ENCODE results near the gene KRTAP5-3. TPM values are rescaled to one million over a fixed set of nuclear protein-coding genes. Genes with fewer than 3 reads are reported as not detected.

KRTAP5-3 gene
- total and polyA plus RNA-seq, 2 donors (not counting 3 experiments of a cell fraction or from before 2014, with no cell fraction given) = not detected

DNA sequence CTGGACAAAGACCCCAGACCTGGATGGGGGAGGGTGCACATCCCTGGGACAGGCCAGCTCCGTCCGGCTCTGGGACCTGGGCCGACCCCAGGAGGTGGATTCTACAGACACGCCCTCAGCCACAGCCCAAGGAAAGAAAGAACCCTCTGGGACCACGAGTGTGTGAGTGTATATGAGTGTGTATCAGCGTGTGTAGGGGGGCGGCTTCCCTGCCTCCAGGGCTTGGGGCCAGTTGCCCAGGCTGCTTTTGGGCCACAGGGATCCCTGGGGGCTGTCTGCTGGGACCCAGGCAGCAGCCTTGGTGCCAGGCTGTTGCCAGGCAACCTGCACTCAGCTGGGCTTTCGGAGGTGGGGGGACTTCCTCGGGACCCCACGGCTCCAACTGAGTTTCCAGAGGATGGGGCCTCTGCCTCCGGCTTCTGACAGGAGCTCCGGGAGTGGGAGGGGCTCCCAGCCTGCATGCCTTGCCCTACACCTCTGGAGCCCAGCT lies 45.1 kb downstream of the KRTAP5-3 start:
- Histone ChIP-seq H3K79me2 (ENCODE audit: control insufficient read depth, insufficient read depth, low read length) (no peaks in the 10 kb centered on the region), H3K4me2 (ENCODE audit: insufficient read depth, low read length) (no peak overlapping the region), H3K9ac (replicated peaks; ENCODE audit: extremely low read depth, insufficient read depth, low read length) (no peak overlapping the region), H3K4me3 (replicated peaks in 1 of 3; ENCODE audit: insufficient read depth in 1 of 3, low read depth in 1 of 3, low read length in 3 of 3) (no peak overlapping the region), H3K27ac (ENCODE audit: insufficient read depth, low read depth, low read length) (no peak overlapping the region), H2AFZ (ENCODE audit: low read depth, low read length) (no peak overlapping the region), H3K4me1 (ENCODE audit: control insufficient read depth, extremely low read depth, insufficient read depth, low read length) (no peaks in the 10 kb centered on the region), H3K9me3 (replicated peaks; ENCODE audit: control insufficient read depth, insufficient read depth, low read length) (no peaks in the 10 kb centered on the region), H3K27me3 (ENCODE audit: control insufficient read depth in 2 of 2, insufficient read depth in 2 of 2, low read length in 2 of 2) (no peaks in the 10 kb centered on the region), H3K9me1 (replicated peaks; ENCODE audit: control insufficient read depth, extremely low read depth, insufficient read depth, low read length) (no peaks in the 10 kb centered on the region), H3K36me3 (ENCODE audit: control insufficient read depth in 2 of 2, extremely low read depth in 1 of 2, insufficient read depth in 2 of 2, low read length in 2 of 2) (no peaks in the 10 kb centered on the region), H4K20me1 (replicated peaks; ENCODE audit: control insufficient read depth, extremely low read depth, insufficient read depth, low read length) (no peaks in the 10 kb centered on the region)
- ChIA-PET POLR2A (no interaction called here), CTCF (interaction anchor here (5.5 kb wide), 1 partner anchor 11 kb away, joined by 36 read pairs; no protein-coding TSS in a partner anchor)
- intact Hi-C loops (cut with micrococcal nuclease) = no loop called here
- BruUV-seq (replicated peaks) = no TSS peak
- no peak for DNase-seq (ENCODE audit: low read depth, low spot score)
- TF ChIP-seq JUN (IDR thresholded peaks at IDR 0.05; ENCODE audit: borderline replicate concordance, insufficient read depth, insufficient read length, low read depth) (no peak), MYC (IDR thresholded peaks at IDR 0.05; ENCODE audit: low read depth, low read length) (no peak), FOS (IDR thresholded peaks at IDR 0.05; ENCODE audit: borderline replicate concordance, insufficient read depth, low read length) (no peak), GATA2 (IDR thresholded peaks at IDR 0.05; ENCODE audit: insufficient read depth, insufficient read length, low read depth, low read length) (no peak), EZH2 (IDR thresholded peaks at IDR 0.05; ENCODE audit: borderline replicate concordance, low read depth, low read length, severe bottlenecking) (no peak), POLR2AphosphoS5 (IDR thresholded peaks at IDR 0.05; ENCODE audit: insufficient read depth, low read depth, low read length) (no peak), POLR2A (IDR thresholded peaks at IDR 0.05; ENCODE audit: low read depth, low read length) (no peak), CTCF (IDR thresholded peaks at IDR 0.05; ENCODE audit: extremely low read depth in 1 of 2, insufficient read depth in 1 of 2, low read depth in 1 of 2, low read length in 2 of 2) (no peak)
- TF ChIP-seq, protein P1, sequence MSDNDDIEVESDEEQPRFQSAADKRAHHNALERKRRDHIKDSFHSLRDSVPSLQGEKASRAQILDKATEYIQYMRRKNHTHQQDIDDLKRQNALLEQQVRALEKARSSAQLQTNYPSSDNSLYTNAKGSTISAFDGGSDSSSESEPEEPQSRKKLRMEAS (IDR thresholded peaks at IDR 0.05; ENCODE audit: insufficient read depth, insufficient read length) = no peak
- dilution Hi-C loops (cut with MboI; ENCODE audit: extremely low pct_ligation_motif_present, low sequenced_read_pairs) = no loop called here
- no peak for FAIRE-seq
